PFSK-1 (cell line): ENCODE measurements around the gene BCL7C.

ENCODE experiments used
- FOXP2 ChIP-seq: optimal IDR thresholded peaks from 2 replicates; pipeline ENCODE3; 2011; ENCODE audit warnings: borderline replicate concordance, control low read depth, inconsistent platforms; ENCODE audit not compliant: insufficient read depth; ENCODE audit errors: extremely low read length, extremely low read depth
- POLR2AphosphoS5 ChIP-seq: IDR thresholded peaks from 2 replicates; pipeline ENCODE4 v1.6.1; 2012; ENCODE audit warnings: low read depth, mild to moderate bottlenecking, control low read depth, low read length, moderate library complexity
- SIN3A ChIP-seq: IDR thresholded peaks from 2 replicates; pipeline ENCODE4 v1.6.1; 2012; ENCODE audit warnings: mild to moderate bottlenecking, low read length, moderate library complexity, borderline replicate concordance; ENCODE audit not compliant: insufficient read depth
- TAF1 ChIP-seq: IDR thresholded peaks from 2 replicates; pipeline ENCODE4 v1.6.1; 2012; ENCODE audit warnings: low read length, control low read depth, borderline replicate concordance; ENCODE audit not compliant: insufficient read depth
- TF ChIP-seq, protein P1 (sequence below), 2 experiments: IDR thresholded peaks; 2 replicates each; pipeline versions ENCODE4 v1.6.1 to v1.8.0; 2011 to 2012; ENCODE audit warnings: low read depth in 2 of 2, low read length in 2 of 2, control low read depth in 1 of 2, inconsistent platforms in 1 of 2, mild to moderate bottlenecking in 1 of 2, moderate library complexity in 1 of 2; ENCODE audit not compliant: insufficient read depth in 1 of 2

GRCh38 chr16:30884760-30885159 is 9.1 kb downstream of the BCL7C start:
- TF ChIP-seq POLR2AphosphoS5: no peak
- no peak for TF ChIP-seq TAF1
- no peak for TF ChIP-seq FOXP2
- TF ChIP-seq SIN3A: no peak
- TF ChIP-seq, protein P1, sequence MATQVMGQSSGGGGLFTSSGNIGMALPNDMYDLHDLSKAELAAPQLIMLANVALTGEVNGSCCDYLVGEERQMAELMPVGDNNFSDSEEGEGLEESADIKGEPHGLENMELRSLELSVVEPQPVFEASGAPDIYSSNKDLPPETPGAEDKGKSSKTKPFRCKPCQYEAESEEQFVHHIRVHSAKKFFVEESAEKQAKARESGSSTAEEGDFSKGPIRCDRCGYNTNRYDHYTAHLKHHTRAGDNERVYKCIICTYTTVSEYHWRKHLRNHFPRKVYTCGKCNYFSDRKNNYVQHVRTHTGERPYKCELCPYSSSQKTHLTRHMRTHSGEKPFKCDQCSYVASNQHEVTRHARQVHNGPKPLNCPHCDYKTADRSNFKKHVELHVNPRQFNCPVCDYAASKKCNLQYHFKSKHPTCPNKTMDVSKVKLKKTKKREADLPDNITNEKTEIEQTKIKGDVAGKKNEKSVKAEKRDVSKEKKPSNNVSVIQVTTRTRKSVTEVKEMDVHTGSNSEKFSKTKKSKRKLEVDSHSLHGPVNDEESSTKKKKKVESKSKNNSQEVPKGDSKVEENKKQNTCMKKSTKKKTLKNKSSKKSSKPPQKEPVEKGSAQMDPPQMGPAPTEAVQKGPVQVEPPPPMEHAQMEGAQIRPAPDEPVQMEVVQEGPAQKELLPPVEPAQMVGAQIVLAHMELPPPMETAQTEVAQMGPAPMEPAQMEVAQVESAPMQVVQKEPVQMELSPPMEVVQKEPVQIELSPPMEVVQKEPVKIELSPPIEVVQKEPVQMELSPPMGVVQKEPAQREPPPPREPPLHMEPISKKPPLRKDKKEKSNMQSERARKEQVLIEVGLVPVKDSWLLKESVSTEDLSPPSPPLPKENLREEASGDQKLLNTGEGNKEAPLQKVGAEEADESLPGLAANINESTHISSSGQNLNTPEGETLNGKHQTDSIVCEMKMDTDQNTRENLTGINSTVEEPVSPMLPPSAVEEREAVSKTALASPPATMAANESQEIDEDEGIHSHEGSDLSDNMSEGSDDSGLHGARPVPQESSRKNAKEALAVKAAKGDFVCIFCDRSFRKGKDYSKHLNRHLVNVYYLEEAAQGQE (IDR thresholded peaks at IDR 0.05; ENCODE audit: insufficient read depth in 1 of 2, low read depth in 2 of 2, low read length in 2 of 2): no peak
